Liver (tissue), 9 donors: Measurements from ENCODE around the gene GNG2. TPM values are rescaled to one million over a fixed set of nuclear protein-coding genes. Genes with fewer than 3 reads are reported as not detected.

Experiments
- DNase-seq: peaks from one replicate; pipeline ENCODE4 v3.0.0-alpha.2; 2017; ENCODE audit warnings: low spot score
- H3K27ac ChIP-seq, 2 donors: one replicate each; pipeline ENCODE4 v1.7.0; 2013; ENCODE audit warnings: inconsistent platforms in 2 of 2, low read length in 2 of 2, control low read depth in 1 of 2, low read depth in 1 of 2, mild to moderate bottlenecking in 1 of 2
- H3K27me3 ChIP-seq, 4 donors: one replicate each; pipeline versions ENCODE4 v1.6.1 to v1.7.0; 2013; ENCODE audit warnings: low read length in 3 of 4, inconsistent platforms in 1 of 4, mild to moderate bottlenecking in 1 of 4, moderate library complexity in 1 of 4; ENCODE audit not compliant: control insufficient read depth in 4 of 4, insufficient read depth in 4 of 4
- H3K36me3 ChIP-seq, 4 donors: one replicate each; pipeline versions ENCODE4 v1.6.1 to v1.7.0; 2013; ENCODE audit warnings: low read length in 3 of 4, mild to moderate bottlenecking in 3 of 4, low read depth in 1 of 4, moderate library complexity in 1 of 4; ENCODE audit not compliant: control insufficient read depth in 4 of 4, insufficient read depth in 3 of 4
- H3K4me1 ChIP-seq, 4 donors: one replicate each; pipeline versions ENCODE4 v1.6.1 to v1.7.0; 2013; ENCODE audit warnings: low read length in 3 of 4, mild to moderate bottlenecking in 3 of 4, moderate library complexity in 1 of 4; ENCODE audit not compliant: control insufficient read depth in 4 of 4, insufficient read depth in 4 of 4
- H3K4me3 ChIP-seq, 3 donors: one replicate each; pipeline versions ENCODE4 v1.6.1 to v1.7.0; 2013; ENCODE audit warnings: low read length in 3 of 3, control low read depth in 1 of 3, low read depth in 1 of 3, mild to moderate bottlenecking in 1 of 3
- H3K9ac ChIP-seq, 2 donors: one replicate each; pipeline ENCODE4 v1.7.0; 2013; ENCODE audit warnings: low read length in 2 of 2, mild to moderate bottlenecking in 2 of 2, moderate library complexity in 2 of 2, control low read depth in 1 of 2, low read depth in 1 of 2
- H3K9me3 ChIP-seq, 4 donors: one replicate each; pipeline versions ENCODE4 v1.6.1 to v1.7.0; 2013; ENCODE audit warnings: low read length in 3 of 4; ENCODE audit not compliant: control insufficient read depth in 4 of 4
- ATF3 ChIP-seq: IDR thresholded peaks from 2 replicates; pipeline ENCODE4 v1.6.1; 2016; ENCODE audit warnings: antibody characterized with exemption
- EGR1 ChIP-seq, 2 donors: IDR thresholded peaks; 2 replicates each; pipeline ENCODE4 v1.6.1; 2016 to 2018; ENCODE audit warnings: antibody characterized with exemption in 2 of 2, low read depth in 2 of 2
- FOXA1 ChIP-seq: IDR thresholded peaks from 2 replicates; pipeline ENCODE4 v1.6.1; 2016; ENCODE audit warnings: antibody characterized with exemption
- FOXA2 ChIP-seq: IDR thresholded peaks from 2 replicates; pipeline ENCODE4 v1.6.1; 2016; ENCODE audit warnings: antibody characterized with exemption
- GABPA ChIP-seq, 2 donors: IDR thresholded peaks in 1 of 2; conservative IDR thresholded peaks in 1 of 2; 2 replicates each; pipeline ENCODE4 v1.6.1; 2016; ENCODE audit warnings: antibody characterized with exemption in 2 of 2, mild to moderate bottlenecking in 1 of 2, moderate library complexity in 1 of 2
- HNF4A ChIP-seq, 2 donors: conservative IDR thresholded peaks; 2 replicates each; pipeline ENCODE4 v1.6.1; 2016; ENCODE audit warnings: antibody characterized with exemption in 2 of 2, mild to moderate bottlenecking in 2 of 2
- HNF4G ChIP-seq: IDR thresholded peaks from 2 replicates; pipeline ENCODE4 v1.6.1; 2016; ENCODE audit warnings: antibody characterized with exemption
- JUND ChIP-seq, 2 donors: IDR thresholded peaks; 2 replicates each; pipeline ENCODE4 v1.6.1; 2016; ENCODE audit warnings: antibody characterized with exemption in 2 of 2
- NR2F2 ChIP-seq: IDR thresholded peaks from 2 replicates; pipeline ENCODE4 v1.6.1; 2016; ENCODE audit warnings: antibody characterized with exemption
- RAD21 ChIP-seq, 2 donors: IDR thresholded peaks; 2 replicates each; pipeline ENCODE4 v1.6.1; 2016; ENCODE audit warnings: antibody characterized with exemption in 2 of 2, mild to moderate bottlenecking in 2 of 2
- REST ChIP-seq: IDR thresholded peaks from 2 replicates; pipeline ENCODE4 v1.6.1; 2016; ENCODE audit warnings: antibody characterized with exemption, mild to moderate bottlenecking
- RXRA ChIP-seq, 2 donors: IDR thresholded peaks; 2 replicates each; pipeline ENCODE4 v1.6.1; 2017 to 2018; ENCODE audit warnings: antibody characterized with exemption in 2 of 2, mild to moderate bottlenecking in 1 of 2
- SP1 ChIP-seq: IDR thresholded peaks from 2 replicates; pipeline ENCODE4 v1.6.1; 2018; ENCODE audit warnings: antibody characterized with exemption, mild to moderate bottlenecking
- TAF1 ChIP-seq: conservative IDR thresholded peaks from 2 replicates; pipeline ENCODE4 v1.6.1; 2016; ENCODE audit warnings: antibody characterized with exemption, mild to moderate bottlenecking
- YY1 ChIP-seq: IDR thresholded peaks from 2 replicates; pipeline ENCODE4 v1.6.1; 2016; ENCODE audit warnings: antibody characterized with exemption, mild to moderate bottlenecking
- ZBTB33 ChIP-seq: IDR thresholded peaks from 2 replicates; pipeline ENCODE4 v1.6.1; 2016; ENCODE audit warnings: antibody characterized with exemption
- WGBS: extraction: QIAGEN DNeasy Blood & Tissue Kit; methylation state at CpG from one replicate; pipeline ENCODE4 v1.1.7; 2013; 5-methylcytosine and 5-hydroxymethylcytosine counted together
- polyA plus RNA-seq, 2 donors: library from polyadenylated mRNA; stranded (reverse) in 1 of 2; unstranded in 1 of 2; fragments of 200-250 nt in 1 of 2; fragments of >200 nt in 1 of 2; fragmentation: Nextera tagmentation in 1 of 2; extraction: Ambion mirVana in 1 of 2; gene quantifications; one replicate each; pipeline versions ENCODE4 v1.2.1 to v1.2.3, GENCODE V29; 2013 to 2015
- total RNA-seq, 2 donors: library from RNA; depleted of rRNA; stranded (reverse); fragments of >200 nt; gene quantifications; one replicate each; pipeline ENCODE4 v1.2.3, GENCODE V29; 2014
- TF ChIP-seq, protein P1 (sequence below): IDR thresholded peaks from 2 replicates; pipeline ENCODE4 v1.6.1; 2016; ENCODE audit warnings: antibody characterized with exemption
- TF ChIP-seq, protein P2 (sequence below): fragments of 150-350 bp; IDR thresholded peaks from 2 replicates; pipeline ENCODE4 v1.5.1; 2017; ENCODE audit warnings: improper control_type of control experiment, low read depth, low read length; ENCODE audit not compliant: missing input control
- donor health status: healthy.
- donor health status: healthy.
- donor health status: healthy.
- donor health status: healthy.
- donor health status: healthy.

Gene GNG2
- total and polyA plus RNA-seq, 4 donors: 3.5 to 11.2 (median 4.4) TPM

DNA sequence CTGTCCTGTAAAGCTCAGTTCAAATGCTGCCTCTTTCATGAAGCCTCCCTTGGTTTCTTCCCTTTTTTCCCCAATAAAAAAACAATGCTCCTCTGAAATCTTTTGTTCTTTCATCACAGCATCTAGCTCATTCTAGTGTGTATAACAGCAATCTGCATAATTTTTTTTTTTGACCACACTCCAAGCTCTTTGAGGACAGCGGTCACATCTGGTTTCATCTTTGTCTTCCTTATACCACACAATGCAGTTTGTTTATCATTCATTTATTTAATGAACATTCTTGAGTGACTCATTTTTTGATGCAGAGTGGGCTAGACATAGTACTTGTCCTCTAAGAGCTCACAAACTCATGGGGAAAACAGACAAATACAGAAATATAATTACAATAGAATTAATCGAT is 7.3 kb downstream of the GNG2 start:
- no peaks in the 10 kb centered on the region for H3K27me3 ChIP-seq
- WGBS: 85% methylated on average over 2 of the region's 2 CpGs

More for the DNA sequence above, 7.3 kb downstream of the GNG2 start:
- peaks cover 0 to 2% (median under 1%) of the 10 kb centered on the region in 4 donors for H3K4me1 ChIP-seq
- no peak overlapping the region for H3K27ac ChIP-seq
- TF ChIP-seq SP1: no peak
- TF ChIP-seq, protein P1, sequence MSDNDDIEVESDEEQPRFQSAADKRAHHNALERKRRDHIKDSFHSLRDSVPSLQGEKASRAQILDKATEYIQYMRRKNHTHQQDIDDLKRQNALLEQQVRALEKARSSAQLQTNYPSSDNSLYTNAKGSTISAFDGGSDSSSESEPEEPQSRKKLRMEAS: no peak
- TF ChIP-seq RXRA (IDR thresholded peaks at IDR 0.05): no peak
- TF ChIP-seq RAD21 (IDR thresholded peaks at IDR 0.05): no peak
- TF ChIP-seq HNF4A (conservative IDR thresholded peaks at IDR 0.05): no peak
- no peak for TF ChIP-seq FOXA2
- no peak for TF ChIP-seq GABPA (IDR thresholded peaks at IDR 0.05 in 1 of 2, conservative IDR thresholded peaks at IDR 0.05 in 1 of 2)
- TF ChIP-seq REST: no peak
- TF ChIP-seq ZBTB33: no peak
- no peak for TF ChIP-seq EGR1 (IDR thresholded peaks at IDR 0.05; ENCODE audit: low read depth in 2 of 2)
- TF ChIP-seq HNF4G: no peak
- TF ChIP-seq TAF1: no peak
- TF ChIP-seq ATF3: no peak
- TF ChIP-seq, protein P2, sequence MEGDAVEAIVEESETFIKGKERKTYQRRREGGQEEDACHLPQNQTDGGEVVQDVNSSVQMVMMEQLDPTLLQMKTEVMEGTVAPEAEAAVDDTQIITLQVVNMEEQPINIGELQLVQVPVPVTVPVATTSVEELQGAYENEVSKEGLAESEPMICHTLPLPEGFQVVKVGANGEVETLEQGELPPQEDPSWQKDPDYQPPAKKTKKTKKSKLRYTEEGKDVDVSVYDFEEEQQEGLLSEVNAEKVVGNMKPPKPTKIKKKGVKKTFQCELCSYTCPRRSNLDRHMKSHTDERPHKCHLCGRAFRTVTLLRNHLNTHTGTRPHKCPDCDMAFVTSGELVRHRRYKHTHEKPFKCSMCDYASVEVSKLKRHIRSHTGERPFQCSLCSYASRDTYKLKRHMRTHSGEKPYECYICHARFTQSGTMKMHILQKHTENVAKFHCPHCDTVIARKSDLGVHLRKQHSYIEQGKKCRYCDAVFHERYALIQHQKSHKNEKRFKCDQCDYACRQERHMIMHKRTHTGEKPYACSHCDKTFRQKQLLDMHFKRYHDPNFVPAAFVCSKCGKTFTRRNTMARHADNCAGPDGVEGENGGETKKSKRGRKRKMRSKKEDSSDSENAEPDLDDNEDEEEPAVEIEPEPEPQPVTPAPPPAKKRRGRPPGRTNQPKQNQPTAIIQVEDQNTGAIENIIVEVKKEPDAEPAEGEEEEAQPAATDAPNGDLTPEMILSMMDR: no peak
- TF ChIP-seq JUND (IDR thresholded peaks at IDR 0.05): no peak
- TF ChIP-seq NR2F2: no peak
- no peak for TF ChIP-seq YY1
- TF ChIP-seq FOXA1: no peak
- no peak overlapping the region for H3K9ac ChIP-seq
- H3K4me3 ChIP-seq: no peak overlapping the region
- H3K9me3 ChIP-seq: no peaks in the 10 kb centered on the region
- DNase-seq: no peak
- no peaks in the 10 kb centered on the region for H3K36me3 ChIP-seq
